GM13977 (cell line): ENCODE data around the gene B3GNT9.
A peak's percentile ranks its signal among the peaks of the same experiment; 100 is the strongest.

Source experiments
- DNase-seq: peaks from one replicate; pipeline ENCODE4 v3.0.0; 2012; ENCODE audit warnings: low spot score
- in situ Hi-C: fragments of 300-500 bp; cut with MboI; formaldehyde crosslinking; loops from one replicate; pipeline ENCODE4 v1.12.0; 2022; ENCODE audit warnings: low sequenced_read_pairs, low pct_unique_long_range_greater_than_20kb, mixed read lengths, inconsistent platforms; ENCODE audit not compliant: unreplicated experiment
- TF ChIP-seq, protein P1 (sequence below): IDR thresholded peaks from 2 replicates; pipeline ENCODE4 v1.5.1; 2012; ENCODE audit warnings: mild to moderate bottlenecking, control low read depth; ENCODE audit not compliant: insufficient read depth; ENCODE audit errors: extremely low read depth, missing control alignments

The B3GNT9 gene

DNA sequence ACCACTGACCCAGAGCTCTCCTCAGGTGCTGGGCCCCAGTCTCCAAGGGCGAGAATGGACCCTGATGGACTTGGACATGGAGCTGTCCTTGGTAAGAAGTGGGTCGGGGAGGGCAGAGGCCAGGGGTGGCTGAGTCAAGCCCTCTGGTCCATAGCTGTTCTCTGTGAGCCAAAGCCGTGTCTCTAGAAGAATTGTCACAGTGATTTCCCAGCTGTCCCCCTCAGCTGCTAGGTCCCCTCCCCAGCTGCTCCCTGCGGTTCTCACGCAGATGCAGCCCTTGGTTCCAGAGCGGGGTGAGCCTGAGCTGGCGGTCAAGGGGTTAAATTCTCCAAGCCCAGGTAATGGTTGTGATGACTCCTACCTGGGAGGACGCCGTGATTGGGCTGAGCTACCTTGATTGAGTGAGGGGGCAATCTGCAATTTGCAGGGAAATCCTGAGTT lies 18.2 kb upstream of the B3GNT9 start:
- in situ Hi-C loops = no loop called here
- TF ChIP-seq, protein P1, sequence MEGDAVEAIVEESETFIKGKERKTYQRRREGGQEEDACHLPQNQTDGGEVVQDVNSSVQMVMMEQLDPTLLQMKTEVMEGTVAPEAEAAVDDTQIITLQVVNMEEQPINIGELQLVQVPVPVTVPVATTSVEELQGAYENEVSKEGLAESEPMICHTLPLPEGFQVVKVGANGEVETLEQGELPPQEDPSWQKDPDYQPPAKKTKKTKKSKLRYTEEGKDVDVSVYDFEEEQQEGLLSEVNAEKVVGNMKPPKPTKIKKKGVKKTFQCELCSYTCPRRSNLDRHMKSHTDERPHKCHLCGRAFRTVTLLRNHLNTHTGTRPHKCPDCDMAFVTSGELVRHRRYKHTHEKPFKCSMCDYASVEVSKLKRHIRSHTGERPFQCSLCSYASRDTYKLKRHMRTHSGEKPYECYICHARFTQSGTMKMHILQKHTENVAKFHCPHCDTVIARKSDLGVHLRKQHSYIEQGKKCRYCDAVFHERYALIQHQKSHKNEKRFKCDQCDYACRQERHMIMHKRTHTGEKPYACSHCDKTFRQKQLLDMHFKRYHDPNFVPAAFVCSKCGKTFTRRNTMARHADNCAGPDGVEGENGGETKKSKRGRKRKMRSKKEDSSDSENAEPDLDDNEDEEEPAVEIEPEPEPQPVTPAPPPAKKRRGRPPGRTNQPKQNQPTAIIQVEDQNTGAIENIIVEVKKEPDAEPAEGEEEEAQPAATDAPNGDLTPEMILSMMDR = no peak
- DNase-seq = no peak

DNA sequence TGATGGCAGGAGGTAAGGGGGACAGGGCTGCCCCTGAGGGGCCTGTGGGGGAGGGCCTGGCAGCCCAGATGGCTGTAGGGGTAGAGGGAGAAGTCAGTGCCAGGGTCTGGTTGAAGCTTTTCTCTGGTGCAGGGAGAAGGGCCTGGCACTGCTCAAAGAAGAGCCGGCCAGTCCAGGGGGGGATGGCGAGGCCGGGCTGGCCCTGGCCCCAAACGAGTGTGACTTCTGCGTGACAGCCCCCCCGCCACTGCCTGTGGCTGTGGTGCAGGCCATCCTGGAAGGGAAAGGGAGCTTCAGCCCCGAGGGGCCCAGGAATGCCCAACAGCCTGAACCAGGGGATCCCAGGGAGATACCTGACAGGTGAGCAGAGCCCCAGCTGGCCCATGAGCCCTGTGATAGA lies 16.8 kb upstream of the B3GNT9 start:
- TF ChIP-seq, protein P1 = no peak
- in situ Hi-C loops = no loop called here
- DNase-seq = no peak

DNA sequence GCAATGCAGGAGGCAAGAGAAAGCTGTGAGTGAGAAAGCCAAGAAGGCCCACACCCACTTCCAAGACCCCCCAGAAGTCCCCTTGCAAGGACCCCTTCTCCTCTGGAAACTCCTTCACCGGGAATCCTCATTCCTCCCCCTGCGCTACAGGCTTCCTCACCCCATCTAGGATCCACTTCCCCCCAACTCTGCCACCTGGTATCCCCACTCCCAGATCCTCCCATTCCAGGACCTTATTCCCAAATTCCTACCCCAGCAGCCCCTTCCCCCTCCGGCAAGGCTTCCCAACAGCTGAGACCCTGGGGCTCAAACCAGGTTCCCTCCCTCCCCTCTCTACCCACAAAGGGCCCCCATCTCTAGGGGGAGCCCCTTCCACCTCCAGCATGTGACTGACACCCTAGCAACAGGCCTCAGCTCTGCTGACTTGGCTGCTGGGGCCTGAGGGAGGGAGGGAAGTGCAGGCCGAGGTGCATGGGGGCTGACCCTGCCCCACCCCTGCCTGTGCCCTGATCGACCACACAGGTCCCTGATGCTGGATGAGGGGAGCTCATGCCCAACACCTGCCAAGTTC lies 15.9 kb upstream of the B3GNT9 start:
- no peak for DNase-seq
- TF ChIP-seq, protein P1 = peak; percentile 23
- in situ Hi-C loops = no loop called here

DNA sequence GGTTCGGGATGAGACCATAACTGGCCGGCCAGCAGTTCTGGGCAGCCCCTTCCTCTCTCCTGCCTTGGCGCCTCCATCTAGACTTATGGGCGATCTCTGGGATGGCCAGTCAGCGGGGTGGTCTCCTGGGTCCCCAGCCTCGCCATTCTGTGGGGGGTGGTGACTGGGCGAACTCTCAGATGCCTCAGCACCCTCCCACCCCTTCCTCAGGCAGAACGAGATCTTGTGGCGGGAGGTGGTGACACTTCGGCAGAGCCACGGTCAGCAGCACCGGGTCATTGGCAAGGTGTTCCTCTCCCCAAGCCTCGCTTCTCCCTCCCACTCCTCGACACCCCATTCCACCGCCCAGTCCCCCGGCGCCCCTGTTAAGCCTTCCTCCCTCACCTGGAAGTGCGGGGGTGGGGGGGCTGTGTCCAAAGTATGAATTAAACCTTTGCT lies 15.3 kb upstream of the B3GNT9 start:
- TF ChIP-seq, protein P1 = no peak
- in situ Hi-C loops = no loop called here

DNA sequence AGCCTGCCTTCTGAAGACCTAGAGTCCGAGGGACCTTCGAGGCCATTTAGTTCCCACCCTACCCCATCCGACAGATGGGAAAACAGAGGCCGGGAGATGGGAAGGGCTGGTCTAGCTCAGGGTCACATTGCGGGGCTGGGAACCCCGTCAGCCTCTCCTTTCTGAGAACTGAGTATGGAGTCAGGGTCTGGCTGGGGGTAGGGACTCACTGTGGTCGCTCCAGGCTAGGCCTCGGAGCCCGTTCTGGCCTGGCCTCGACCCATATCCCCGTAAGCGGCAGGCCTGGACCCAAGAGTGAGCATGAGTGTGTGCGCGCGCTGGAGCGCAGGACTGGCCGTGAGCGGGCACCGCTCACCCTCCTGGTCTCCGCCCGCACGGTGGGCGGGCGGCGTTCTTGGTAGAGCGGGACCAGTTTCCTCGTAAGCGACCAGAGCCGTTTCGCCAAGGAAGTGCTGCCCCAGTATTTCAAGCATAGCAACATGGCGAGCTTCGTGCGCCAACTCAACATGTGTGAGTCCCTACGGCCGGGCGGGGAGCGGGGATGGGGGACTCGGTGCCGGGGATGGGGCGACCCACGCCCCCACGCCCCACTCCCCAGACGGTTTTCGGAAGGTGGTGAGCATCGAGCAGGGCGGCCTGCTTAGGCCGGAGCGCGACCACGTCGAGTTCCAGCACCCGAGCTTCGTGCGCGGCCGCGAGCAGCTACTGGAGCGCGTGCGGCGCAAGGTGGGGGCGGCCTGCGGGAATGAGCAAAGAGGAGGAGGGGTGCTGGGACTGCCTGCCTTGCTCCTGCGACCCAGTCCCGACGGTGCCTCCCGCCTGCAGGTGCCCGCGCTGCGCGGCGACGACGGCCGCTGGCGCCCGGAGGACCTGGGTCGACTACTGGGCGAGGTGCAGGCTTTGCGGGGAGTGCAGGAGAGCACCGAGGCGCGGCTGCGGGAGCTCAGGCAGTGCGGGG lies 14.6 kb upstream of the B3GNT9 start:
- in situ Hi-C loops = no loop called here
- DNase-seq = no peak

More for the DNA sequence above, 15.3 kb upstream of the B3GNT9 start:
- no peak for DNase-seq

DNA sequence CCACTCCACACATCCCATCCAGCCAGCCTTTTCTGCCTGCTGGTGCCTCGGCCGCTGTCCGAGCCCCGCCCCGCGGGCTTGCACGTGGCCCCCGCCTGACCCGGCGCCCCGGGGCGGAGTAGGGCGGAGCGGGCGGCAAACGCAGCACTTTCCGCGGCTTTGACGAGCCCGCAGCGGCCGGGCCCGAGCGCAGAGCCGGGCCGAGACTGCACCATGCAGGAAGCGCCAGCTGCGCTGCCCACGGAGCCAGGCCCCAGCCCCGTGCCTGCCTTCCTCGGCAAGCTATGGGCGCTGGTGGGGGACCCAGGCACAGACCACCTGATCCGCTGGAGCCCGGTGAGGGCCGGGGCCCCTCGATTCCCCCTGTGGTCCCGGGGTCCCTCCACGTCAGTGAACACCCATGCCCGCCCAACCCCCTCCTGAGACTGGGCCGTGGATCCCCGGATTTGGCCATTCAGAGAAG lies 13.8 kb upstream of the B3GNT9 start, which contains the start of gene HSF4:
TSS of gene HSF4 (plus strand) at position 147 of the 463 bp plus-strand sequence. CDS start at position 214, 67 bp downstream.
- DNase-seq = peak; percentile 70
- TF ChIP-seq, protein P1 = no peak

More for the DNA sequence above, 14.6 kb upstream of the B3GNT9 start:
- TF ChIP-seq, protein P1 = no peak

More for the DNA sequence above, 13.8 kb upstream of the B3GNT9 start, which contains the start of gene HSF4:
- in situ Hi-C loops = no loop called here
